ENCODE results near the gene B4GALT4. TPM values are rescaled to one million over a fixed set of nuclear protein-coding genes. Genes with fewer than 3 reads are reported as not detected.

Gene B4GALT4
- total and polyA plus RNA-seq, 4 experiments from 2014 or later, result 5.9 to 18.1 (median 12.2) TPM

GRCh38 chr3:119206611-119207511 is 33.8 kb downstream of the B4GALT4 start:
- peaks cover 15 to 38% (median 22%) of the 10 kb centered on the region in 4 donors for H3K4me1 Mint-ChIP-seq
- peaks cover 29 to 35% of the 10 kb centered on the region in 2 donors for H3K36me3 Mint-ChIP-seq
- ChIA-PET POLR2A (ENCODE audit: partially characterized antibody) (no interaction called here), CTCF (ENCODE audit: partially characterized antibody) (interaction anchor here (1.1 kb wide), 1 partner anchor 34 kb away, joined by 4 read pairs; no protein-coding TSS in a partner anchor)
- peak overlapping the region; percentile 3 to 74 (median 48) for H3K27ac Mint-ChIP-seq
- Histone ChIP-seq H3K27me3 (ENCODE audit: insufficient read depth, low read length) (no peaks in the 10 kb centered on the region), H3K27ac (ENCODE audit: low read depth, low read length) (no peak overlapping the region), H3K9me3 (ENCODE audit: control insufficient read depth in 1 of 2, low read length in 2 of 2) (no peaks in the 10 kb centered on the region), H3K4me3 (ENCODE audit: low read length in 2 of 2) (no peak overlapping the region), H3K36me3 (ENCODE audit: insufficient read depth, low read length) (peaks cover 4% of the 10 kb centered on the region), H3K4me1 (ENCODE audit: insufficient read depth, low read length) (peaks cover 26% of the 10 kb centered on the region)
- intact Hi-C loops (cut with micrococcal nuclease), result no loop called here
- peak overlapping the region in 3 of 8 donors; percentile 26 to 74 (median 50) for H3K4me3 Mint-ChIP-seq
- no peaks in the 10 kb centered on the region for H3K27me3 Mint-ChIP-seq
- peaks cover 0 to 3% (median 0%) of the 10 kb centered on the region in 8 donors for H3K9me3 Mint-ChIP-seq
- DNase-seq, result peak in 2 of 5 donors; percentile 5 to 11

- Histone ChIP-seq H3K36me3 (ENCODE audit: insufficient read depth, low read length) (no peaks in the 10 kb centered on the region), H3K9me3 (ENCODE audit: control insufficient read depth in 1 of 2, low read length in 2 of 2) (no peaks in the 10 kb centered on the region), H3K27me3 (ENCODE audit: insufficient read depth, low read length) (no peaks in the 10 kb centered on the region), H3K27ac (ENCODE audit: low read depth, low read length) (no peak overlapping the region), H3K4me3 (ENCODE audit: low read length in 2 of 2) (no peak overlapping the region), H3K4me1 (ENCODE audit: insufficient read depth, low read length) (peaks cover 26% of the 10 kb centered on the region)
- CTCF ChIA-PET (ENCODE audit: partially characterized antibody), result no interaction called here
- intact Hi-C loops (cut with micrococcal nuclease), result no loop called here
- Mint-ChIP-seq H3K27ac (peak overlapping the region in 2 of 7 donors; percentile 5 to 12), H3K36me3 (peaks cover 21 to 27% of the 10 kb centered on the region in 2 donors), H3K27me3 (no peaks in the 10 kb centered on the region), H3K4me1 (peaks cover 14 to 38% (median 22%) of the 10 kb centered on the region in 4 donors), H3K4me3 (peak overlapping the region in 1 of 8 donors; percentile 17), H3K9me3 (peaks cover 0 to 3% (median 0%) of the 10 kb centered on the region in 8 donors)
- no peak for DNase-seq
- POLR2A ChIA-PET (ENCODE audit: partially characterized antibody), result no interaction called here
These were observed 35.0 kb downstream of the B4GALT4 start for GRCh38 chr3:119205685-119206084.

- peaks cover 26% of the 10 kb centered on the region for H3K4me1 ChIP-seq (ENCODE audit: insufficient read depth, low read length)
- H3K27ac ChIP-seq (ENCODE audit: low read depth, low read length), result no peak overlapping the region
- H3K4me3 ChIP-seq (ENCODE audit: low read length in 2 of 2), result no peak overlapping the region
- no peaks in the 10 kb centered on the region for H3K9me3 ChIP-seq (ENCODE audit: control insufficient read depth in 1 of 2, low read length in 2 of 2)
- Mint-ChIP-seq H3K27ac (peak overlapping the region in 3 of 7 donors; percentile 50 to 52 (median 51)), H3K4me3 (peak overlapping the region in 2 of 8 donors; percentile 17 to 20), H3K27me3 (no peaks in the 10 kb centered on the region), H3K4me1 (peaks cover 14 to 38% (median 21%) of the 10 kb centered on the region in 4 donors), H3K9me3 (peaks cover 0 to 3% (median 0%) of the 10 kb centered on the region in 8 donors), H3K36me3 (peaks cover 16 to 22% of the 10 kb centered on the region in 2 donors)
- H3K27me3 ChIP-seq (ENCODE audit: insufficient read depth, low read length), result no peaks in the 10 kb centered on the region
- POLR2A ChIA-PET (ENCODE audit: partially characterized antibody), result no interaction called here
- CTCF ChIA-PET (ENCODE audit: partially characterized antibody), result no interaction called here
- no peaks in the 10 kb centered on the region for H3K36me3 ChIP-seq (ENCODE audit: insufficient read depth, low read length)
- intact Hi-C loops (cut with micrococcal nuclease), result no loop called here
- DNase-seq, result no peak
These were observed 35.5 kb downstream of the B4GALT4 start for GRCh38 chr3:119205209-119205608.

- no peaks in the 10 kb centered on the region for H3K4me1 Mint-ChIP-seq
- POLR2A ChIA-PET (ENCODE audit: partially characterized antibody), result no interaction called here
- no peak for DNase-seq
- no peaks in the 10 kb centered on the region for H3K36me3 Mint-ChIP-seq
- H3K4me1 ChIP-seq (ENCODE audit: insufficient read depth, low read length), result no peaks in the 10 kb centered on the region
- no peaks in the 10 kb centered on the region for H3K36me3 ChIP-seq (ENCODE audit: insufficient read depth, low read length)
- no peak overlapping the region for H3K4me3 Mint-ChIP-seq
- peaks cover 0 to 3% of the 10 kb centered on the region in 2 donors for H3K27me3 Mint-ChIP-seq
- peak overlapping the region in 1 of 7 donors; percentile 30 for H3K27ac Mint-ChIP-seq
- H3K9me3 ChIP-seq (ENCODE audit: control insufficient read depth in 1 of 2, low read length in 2 of 2), result no peaks in the 10 kb centered on the region
- no peak overlapping the region for H3K4me3 ChIP-seq (ENCODE audit: low read length in 2 of 2)
- intact Hi-C loops (cut with micrococcal nuclease), result no loop called here
- H3K27me3 ChIP-seq (ENCODE audit: insufficient read depth, low read length), result no peaks in the 10 kb centered on the region
- no peak overlapping the region for H3K27ac ChIP-seq (ENCODE audit: low read depth, low read length)
- H3K9me3 Mint-ChIP-seq, result no peaks in the 10 kb centered on the region
- CTCF ChIA-PET (ENCODE audit: partially characterized antibody), result no interaction called here
These were observed 44.8 kb downstream of the B4GALT4 start for GRCh38 chr3:119195911-119196310.

- Histone ChIP-seq H3K4me1 (ENCODE audit: insufficient read depth, low read length) (no peaks in the 10 kb centered on the region), H3K9me3 (ENCODE audit: control insufficient read depth in 1 of 2, low read length in 2 of 2) (no peaks in the 10 kb centered on the region), H3K4me3 (ENCODE audit: low read length in 2 of 2) (no peak overlapping the region), H3K36me3 (ENCODE audit: insufficient read depth, low read length) (no peaks in the 10 kb centered on the region), H3K27me3 (ENCODE audit: insufficient read depth, low read length) (no peaks in the 10 kb centered on the region), H3K27ac (ENCODE audit: low read depth, low read length) (no peak overlapping the region)
- no peak overlapping the region for H3K27ac Mint-ChIP-seq
- no peaks in the 10 kb centered on the region for H3K36me3 Mint-ChIP-seq
- no peak overlapping the region for H3K4me3 Mint-ChIP-seq
- H3K27me3 Mint-ChIP-seq, result peaks cover 0 to 3% of the 10 kb centered on the region in 2 donors
- intact Hi-C loops (cut with micrococcal nuclease), result no loop called here
- CTCF ChIA-PET (ENCODE audit: partially characterized antibody), result no interaction called here
- H3K9me3 Mint-ChIP-seq, result no peaks in the 10 kb centered on the region
- no peak for DNase-seq
- POLR2A ChIA-PET (ENCODE audit: partially characterized antibody), result no interaction called here
- H3K4me1 Mint-ChIP-seq, result no peaks in the 10 kb centered on the region
These were observed 45.6 kb downstream of the B4GALT4 start for GRCh38 chr3:119195151-119195476.

GRCh38 chr3:119194237-119195150 is 46.2 kb downstream of the B4GALT4 start:
- Histone ChIP-seq H3K9me3 (ENCODE audit: control insufficient read depth in 1 of 2, low read length in 2 of 2) (no peaks in the 10 kb centered on the region), H3K36me3 (ENCODE audit: insufficient read depth, low read length) (no peaks in the 10 kb centered on the region), H3K4me1 (ENCODE audit: insufficient read depth, low read length) (no peaks in the 10 kb centered on the region), H3K27me3 (ENCODE audit: insufficient read depth, low read length) (no peaks in the 10 kb centered on the region), H3K27ac (ENCODE audit: low read depth, low read length) (no peak overlapping the region), H3K4me3 (ENCODE audit: low read length in 2 of 2) (no peak overlapping the region)
- Mint-ChIP-seq H3K4me3 (no peak overlapping the region), H3K27me3 (peaks cover 0 to 3% of the 10 kb centered on the region in 2 donors), H3K27ac (no peak overlapping the region), H3K9me3 (no peaks in the 10 kb centered on the region), H3K4me1 (no peaks in the 10 kb centered on the region), H3K36me3 (no peaks in the 10 kb centered on the region)
- DNase-seq, result no peak
- ChIA-PET POLR2A (ENCODE audit: partially characterized antibody) (no interaction called here), CTCF (ENCODE audit: partially characterized antibody) (no interaction called here)
- intact Hi-C loops (cut with micrococcal nuclease), result no loop called here

- no peak for DNase-seq
- intact Hi-C loops (cut with micrococcal nuclease), result no loop called here
- H3K36me3 Mint-ChIP-seq, result no peaks in the 10 kb centered on the region
- Histone ChIP-seq H3K36me3 (ENCODE audit: insufficient read depth, low read length) (no peaks in the 10 kb centered on the region), H3K4me1 (ENCODE audit: insufficient read depth, low read length) (no peaks in the 10 kb centered on the region), H3K9me3 (ENCODE audit: control insufficient read depth in 1 of 2, low read length in 2 of 2) (no peaks in the 10 kb centered on the region), H3K27me3 (ENCODE audit: insufficient read depth, low read length) (no peaks in the 10 kb centered on the region), H3K4me3 (ENCODE audit: low read length in 2 of 2) (no peak overlapping the region), H3K27ac (ENCODE audit: low read depth, low read length) (no peak overlapping the region)
- ChIA-PET CTCF (ENCODE audit: partially characterized antibody) (no interaction called here), POLR2A (ENCODE audit: partially characterized antibody) (no interaction called here)
- no peaks in the 10 kb centered on the region for H3K4me1 Mint-ChIP-seq
- no peak overlapping the region for H3K27ac Mint-ChIP-seq
- H3K9me3 Mint-ChIP-seq, result no peaks in the 10 kb centered on the region
- no peak overlapping the region for H3K4me3 Mint-ChIP-seq
- peaks cover 0 to 3% of the 10 kb centered on the region in 2 donors for H3K27me3 Mint-ChIP-seq
These were observed 48.9 kb downstream of the B4GALT4 start for GRCh38 chr3:119191800-119192199.

Measured in CD4-positive, alpha-beta memory T cell (primary cell).